Adipocyte (in vitro differentiated cells): ENCODE results near the gene E2F2.
A peak's percentile ranks its signal among the peaks of the same experiment; 100 is the strongest.

ENCODE experiments used
- DNase-seq: peaks from one replicate; pipeline ENCODE4 v3.0.0-alpha.2; 2015; ENCODE audit warnings: low read depth
- H3K27me3 ChIP-seq: replicated peaks from 2 replicates; pipeline ENCODE4 v1.7.0; 2013; ENCODE audit warnings: mild to moderate bottlenecking, low read length, moderate library complexity; ENCODE audit not compliant: control insufficient read depth, insufficient read depth
- H3K36me3 ChIP-seq: 2 replicates; pipeline ENCODE4 v1.7.0; 2013; ENCODE audit warnings: low read length, mild to moderate bottlenecking, moderate library complexity; ENCODE audit not compliant: control insufficient read depth, insufficient read depth, severe bottlenecking
- H3K4me1 ChIP-seq: 2 replicates; pipeline ENCODE4 v1.7.0; 2013; ENCODE audit warnings: mild to moderate bottlenecking, low read length, moderate library complexity; ENCODE audit not compliant: control insufficient read depth, insufficient read depth
- H3K4me3 ChIP-seq: 2 replicates; pipeline ENCODE4 v1.7.0; 2013; ENCODE audit warnings: mild to moderate bottlenecking, low read length, moderate library complexity
- H3K9ac ChIP-seq: 2 replicates; pipeline ENCODE4 v1.7.0; 2013; ENCODE audit warnings: mild to moderate bottlenecking, low read length, moderate library complexity
- H3K9me3 ChIP-seq: 2 replicates; pipeline ENCODE4 v1.7.0; 2013; ENCODE audit warnings: mild to moderate bottlenecking, low read length, moderate library complexity; ENCODE audit not compliant: control insufficient read depth

E2F2 gene

GRCh38 chr1:23570001-23570691 lies 39.1 kb upstream of the E2F2 start:
- Histone ChIP-seq H3K36me3 (no peaks in the 10 kb centered on the region), H3K4me1 (peaks cover 6% of the 10 kb centered on the region), H3K9me3 (peaks cover 2% of the 10 kb centered on the region), H3K4me3 (no peak overlapping the region), H3K9ac (no peak overlapping the region), H3K27me3 (no peaks in the 10 kb centered on the region)
- DNase-seq: no peak

GRCh38 chr1:23568608-23569383 lies 37.8 kb upstream of the E2F2 start:
- Histone ChIP-seq H3K4me3 (peak overlapping the region; percentile 80), H3K27me3 (no peaks in the 10 kb centered on the region), H3K4me1 (peaks cover 14% of the 10 kb centered on the region), H3K9ac (peak overlapping the region; percentile 90), H3K9me3 (no peaks in the 10 kb centered on the region), H3K36me3 (no peaks in the 10 kb centered on the region)
- no peak for DNase-seq

GRCh38 chr1:23567996-23568607 lies 37.1 kb upstream of the E2F2 start:
- H3K9ac ChIP-seq: peak overlapping the region; percentile 90
- no peaks in the 10 kb centered on the region for H3K36me3 ChIP-seq
- H3K4me1 ChIP-seq: peaks cover 21% of the 10 kb centered on the region
- no peaks in the 10 kb centered on the region for H3K27me3 ChIP-seq
- peak overlapping the region; percentile 80 for H3K4me3 ChIP-seq
- DNase-seq: peak; percentile 50
- H3K9me3 ChIP-seq: no peaks in the 10 kb centered on the region

DNA sequence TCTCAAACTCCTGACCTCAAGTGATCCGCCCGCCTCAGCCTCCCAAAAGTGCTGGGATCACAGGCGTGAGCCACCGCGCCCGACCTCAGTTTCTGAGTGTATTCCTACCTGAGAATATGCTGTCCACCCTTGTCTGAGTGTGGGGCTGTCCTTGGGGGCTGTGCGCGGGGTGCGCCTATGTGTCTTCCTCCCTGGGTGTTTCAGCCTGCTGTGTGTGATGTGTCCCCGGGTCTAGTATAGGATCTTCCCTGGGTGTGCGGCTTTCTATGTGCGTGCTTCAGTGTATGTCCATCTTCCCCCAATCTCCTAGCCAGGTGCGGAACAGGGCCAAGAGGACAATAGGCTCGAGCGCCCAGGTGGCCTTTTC lies 36.6 kb upstream of the E2F2 start:
- H3K9me3 ChIP-seq: no peaks in the 10 kb centered on the region
- H3K27me3 ChIP-seq: no peaks in the 10 kb centered on the region
- peak overlapping the region; percentile 66 for H3K9ac ChIP-seq
- H3K4me1 ChIP-seq: peaks cover 24% of the 10 kb centered on the region
- H3K36me3 ChIP-seq: no peaks in the 10 kb centered on the region
- peak overlapping the region; percentile 32 for H3K4me3 ChIP-seq
- no peak for DNase-seq

GRCh38 chr1:23566304-23566703 lies 35.3 kb upstream of the E2F2 start:
- no peaks in the 10 kb centered on the region for H3K9me3 ChIP-seq
- no peak overlapping the region for H3K9ac ChIP-seq
- DNase-seq: no peak
- no peaks in the 10 kb centered on the region for H3K27me3 ChIP-seq
- H3K36me3 ChIP-seq: no peaks in the 10 kb centered on the region
- no peak overlapping the region for H3K4me3 ChIP-seq
- H3K4me1 ChIP-seq: peaks cover 33% of the 10 kb centered on the region

DNA sequence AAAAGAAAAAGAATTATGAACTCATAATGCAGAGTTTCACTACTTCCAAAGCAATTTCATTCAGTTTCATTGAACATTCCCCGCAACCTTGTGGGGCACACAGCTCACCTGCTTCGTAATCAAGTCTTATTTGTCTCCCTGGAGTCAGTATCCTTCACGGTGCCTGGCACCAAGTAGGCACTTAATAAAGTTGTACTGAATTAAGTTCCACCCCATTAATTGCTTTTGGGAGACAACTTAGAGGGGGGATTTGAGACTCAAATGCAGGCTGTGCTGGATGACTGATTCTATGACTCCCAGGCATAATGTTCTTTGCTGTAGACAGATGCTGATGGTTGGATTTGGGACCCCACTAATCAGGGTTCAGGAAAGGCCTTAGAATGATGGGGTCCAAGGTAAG lies 34.7 kb upstream of the E2F2 start:
- peaks cover 38% of the 10 kb centered on the region for H3K4me1 ChIP-seq

GRCh38 chr1:23564529-23565122 lies 33.6 kb upstream of the E2F2 start:
- no peaks in the 10 kb centered on the region for H3K27me3 ChIP-seq
- peaks cover 48% of the 10 kb centered on the region for H3K4me1 ChIP-seq
- H3K9ac ChIP-seq: peak overlapping the region; percentile 72
- peak; percentile 25 for DNase-seq
- H3K36me3 ChIP-seq: no peaks in the 10 kb centered on the region
- H3K9me3 ChIP-seq: no peaks in the 10 kb centered on the region
- H3K4me3 ChIP-seq: no peak overlapping the region

More for the DNA sequence above, 34.7 kb upstream of the E2F2 start:
- H3K27me3 ChIP-seq: no peaks in the 10 kb centered on the region
- no peak for DNase-seq
- H3K4me3 ChIP-seq: no peak overlapping the region
- no peaks in the 10 kb centered on the region for H3K36me3 ChIP-seq
- H3K9ac ChIP-seq: no peak overlapping the region
- H3K9me3 ChIP-seq: no peaks in the 10 kb centered on the region

- H3K4me1 ChIP-seq: peaks cover 48% of the 10 kb centered on the region
- DNase-seq: no peak
Observed at GRCh38 chr1:23563755-23564374, 32.8 kb upstream of the E2F2 start.

DNA sequence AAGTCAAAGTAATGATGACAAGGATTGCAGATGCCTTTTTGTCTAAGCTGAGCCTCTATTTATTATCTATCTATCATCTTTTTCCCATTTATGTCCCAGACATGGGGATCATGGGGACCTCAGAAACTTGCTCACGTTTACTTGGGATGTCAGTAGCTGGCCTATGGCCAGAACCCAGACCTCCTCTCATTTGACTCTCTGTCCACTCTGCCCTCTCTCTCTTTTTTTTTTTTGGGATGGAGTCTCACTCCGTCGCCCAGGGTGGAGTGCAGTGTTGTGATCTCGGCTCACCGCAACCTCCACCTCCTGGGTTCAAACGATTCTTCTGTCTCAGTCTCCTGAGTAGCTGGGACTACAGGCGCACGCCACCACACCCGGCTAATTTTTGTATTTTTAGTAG lies 32.0 kb upstream of the E2F2 start:
- peak; percentile 22 for DNase-seq
- Histone ChIP-seq H3K36me3 (peaks cover 2% of the 10 kb centered on the region), H3K4me1 (peaks cover 45% of the 10 kb centered on the region), H3K4me3 (peak overlapping the region; percentile 53), H3K9me3 (no peaks in the 10 kb centered on the region), H3K27me3 (no peaks in the 10 kb centered on the region), H3K9ac (peak overlapping the region; percentile 87)

More at GRCh38 chr1:23563755-23564374, 32.8 kb upstream of the E2F2 start:
- Histone ChIP-seq H3K9me3 (no peaks in the 10 kb centered on the region), H3K9ac (peak overlapping the region; percentile 87), H3K36me3 (no peaks in the 10 kb centered on the region), H3K4me3 (no peak overlapping the region), H3K27me3 (no peaks in the 10 kb centered on the region)

- Histone ChIP-seq H3K9me3 (no peaks in the 10 kb centered on the region), H3K4me1 (peaks cover 49% of the 10 kb centered on the region), H3K4me3 (peak overlapping the region; percentile 53), H3K27me3 (no peaks in the 10 kb centered on the region), H3K36me3 (peaks cover 9% of the 10 kb centered on the region), H3K9ac (peak overlapping the region; percentile 87)
- DNase-seq: peak; percentile 99
Observed at GRCh38 chr1:23562137-23562876, 31.3 kb upstream of the E2F2 start.
